ENCODE results near the gene TTC34. TPM values are rescaled to one million over a fixed set of nuclear protein-coding genes. Genes with fewer than 3 reads are reported as not detected.
"Not testable (repeated sequence)": the region's sequence is repeated elsewhere in the genome, so short reads cannot be mapped to it uniquely, and the experiment has no call there.

TTC34 gene
- total RNA-seq, 2 experiments from 2014 or later, result 2.7 to 2.8 TPM

DNA sequence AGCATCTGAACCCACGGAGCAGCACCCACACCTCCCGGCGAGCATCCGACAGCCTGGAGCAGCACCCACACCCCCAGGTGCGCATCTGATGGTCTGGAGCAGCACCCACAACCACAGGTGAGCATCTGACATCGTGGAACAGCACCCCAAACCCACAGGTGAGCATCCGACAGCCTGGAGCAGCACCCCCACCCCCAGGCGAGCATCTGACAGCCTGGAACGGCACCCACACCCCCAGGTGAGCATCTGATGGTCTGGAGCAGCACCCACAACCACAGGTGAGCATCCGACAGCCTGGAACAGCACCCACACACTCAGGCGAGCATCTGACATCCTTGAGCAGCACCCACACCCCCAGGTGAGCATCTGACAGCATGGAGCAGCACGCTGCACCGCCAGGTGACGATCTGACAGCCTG lies 114.3 kb downstream of the TTC34 start:
- POLR2A ChIA-PET; ATAC-seq (ENCODE audit: low read depth); H3K36me3 Mint-ChIP-seq; H3K27me3 Mint-ChIP-seq; H3K9me3 Mint-ChIP-seq; H3K27ac Mint-ChIP-seq; H3K4me1 Mint-ChIP-seq; H3K4me3 Mint-ChIP-seq: not testable (repeated sequence)
- peak; percentile 33 for DNase-seq

- H3K27ac Mint-ChIP-seq; H3K27me3 Mint-ChIP-seq; H3K4me3 Mint-ChIP-seq; POLR2A ChIA-PET; H3K4me1 Mint-ChIP-seq; DNase-seq; ATAC-seq (ENCODE audit: low read depth); H3K36me3 Mint-ChIP-seq; H3K9me3 Mint-ChIP-seq: not testable (repeated sequence)
These were observed 115.2 kb downstream of the TTC34 start for GRCh38 chr1:2686091-2686863.

DNA sequence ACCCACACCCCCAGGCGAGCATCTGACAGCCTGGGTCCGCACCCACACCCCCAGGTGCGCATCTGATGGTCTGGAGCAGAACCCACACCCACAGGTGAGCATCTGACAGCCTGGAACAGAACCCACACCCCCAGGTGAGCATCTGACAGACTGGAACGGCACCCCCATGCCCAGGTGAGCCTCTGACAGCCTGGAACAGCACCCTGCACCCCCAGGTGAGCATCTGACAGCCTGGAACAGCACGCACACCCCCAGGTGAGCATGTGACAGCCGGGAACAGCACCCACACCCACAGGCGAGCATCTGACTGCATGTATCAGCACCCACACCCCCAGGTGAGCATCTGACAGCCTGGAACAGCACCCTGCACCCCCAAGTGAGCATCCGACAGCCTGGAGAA lies 115.8 kb downstream of the TTC34 start:
- H3K27me3 Mint-ChIP-seq; DNase-seq; H3K27ac Mint-ChIP-seq; H3K4me1 Mint-ChIP-seq; H3K9me3 Mint-ChIP-seq; H3K36me3 Mint-ChIP-seq; ATAC-seq (ENCODE audit: low read depth); POLR2A ChIA-PET; H3K4me3 Mint-ChIP-seq: not testable (repeated sequence)

GRCh38 chr1:2684878-2685277 lies 116.6 kb downstream of the TTC34 start:
- POLR2A ChIA-PET; H3K9me3 Mint-ChIP-seq; DNase-seq; ATAC-seq (ENCODE audit: low read depth); H3K36me3 Mint-ChIP-seq; H3K4me3 Mint-ChIP-seq; H3K27ac Mint-ChIP-seq; H3K27me3 Mint-ChIP-seq; H3K4me1 Mint-ChIP-seq: not testable (repeated sequence)

GRCh38 chr1:2684000-2684399 lies 117.5 kb downstream of the TTC34 start:
- H3K9me3 Mint-ChIP-seq; ATAC-seq (ENCODE audit: low read depth); POLR2A ChIA-PET; H3K4me3 Mint-ChIP-seq; H3K27me3 Mint-ChIP-seq; H3K27ac Mint-ChIP-seq; H3K36me3 Mint-ChIP-seq; H3K4me1 Mint-ChIP-seq: not testable (repeated sequence)
- peak; percentile 71 for DNase-seq

DNA sequence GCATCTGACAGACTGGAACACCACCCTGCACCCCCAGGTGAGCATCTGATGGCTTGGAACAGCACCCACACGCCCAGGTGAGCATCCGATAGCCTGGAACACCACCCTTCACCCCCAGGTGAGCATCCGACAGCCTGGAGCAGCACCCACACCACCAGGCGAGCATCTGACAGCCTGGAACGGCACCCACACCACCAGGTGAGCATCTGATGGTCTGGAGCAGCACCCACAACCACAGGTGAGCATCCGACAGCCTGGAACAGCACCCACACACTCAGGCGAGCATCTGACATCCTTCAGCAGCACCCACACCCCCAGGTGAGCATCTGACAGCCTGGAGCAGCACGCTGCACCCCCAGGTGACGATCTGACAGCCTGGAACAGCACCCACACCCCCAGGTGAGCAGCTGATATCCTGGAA lies 118.2 kb downstream of the TTC34 start:
- POLR2A ChIA-PET; H3K4me1 Mint-ChIP-seq; ATAC-seq (ENCODE audit: low read depth); H3K27me3 Mint-ChIP-seq; H3K9me3 Mint-ChIP-seq; H3K36me3 Mint-ChIP-seq; H3K4me3 Mint-ChIP-seq; H3K27ac Mint-ChIP-seq: not testable (repeated sequence)
- DNase-seq, result peak; percentile 40

DNA sequence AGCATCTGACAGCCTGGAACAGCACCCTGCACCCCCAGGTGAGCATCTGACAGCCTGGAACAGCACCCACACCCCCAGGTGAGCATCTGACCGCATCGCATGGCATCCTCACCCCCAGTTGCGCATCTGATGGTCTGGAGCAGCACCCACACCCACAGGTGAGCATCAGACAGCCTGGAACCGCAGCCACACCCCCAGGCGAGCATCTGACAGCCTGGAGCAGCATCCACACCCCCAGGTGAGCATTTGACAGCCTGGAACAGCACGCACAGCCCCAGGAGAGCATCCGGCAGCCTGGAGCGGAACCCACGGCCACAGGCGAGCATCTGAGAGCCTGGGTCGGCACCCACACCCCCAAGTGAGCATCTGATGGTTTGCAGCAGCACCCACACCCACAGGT lies 118.6 kb downstream of the TTC34 start:
- DNase-seq; H3K9me3 Mint-ChIP-seq; H3K36me3 Mint-ChIP-seq; POLR2A ChIA-PET; H3K27ac Mint-ChIP-seq; H3K27me3 Mint-ChIP-seq; ATAC-seq (ENCODE audit: low read depth); H3K4me3 Mint-ChIP-seq; H3K4me1 Mint-ChIP-seq: not testable (repeated sequence)

DNA sequence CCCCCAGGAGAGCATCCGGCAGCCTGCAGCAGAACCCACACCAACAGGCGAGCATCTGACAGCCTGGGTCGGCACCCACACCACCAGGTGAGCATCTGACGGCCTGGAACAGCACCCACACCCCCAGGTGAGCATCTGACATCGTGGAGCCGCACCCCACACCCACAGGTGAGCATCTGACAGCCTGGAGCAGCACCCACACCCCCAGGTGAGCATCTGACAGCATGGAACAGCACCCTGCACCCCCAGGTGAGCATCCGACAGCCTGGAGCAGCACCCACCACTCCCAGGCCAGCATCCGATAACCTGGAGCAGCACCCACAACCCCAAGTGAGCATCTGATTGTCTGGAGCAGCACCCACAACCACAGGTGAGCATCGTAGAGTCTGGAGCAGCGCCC lies 124.8 kb downstream of the TTC34 start:
- H3K27ac Mint-ChIP-seq; POLR2A ChIA-PET; H3K9me3 Mint-ChIP-seq; H3K4me3 Mint-ChIP-seq; H3K36me3 Mint-ChIP-seq; H3K27me3 Mint-ChIP-seq; H3K4me1 Mint-ChIP-seq; DNase-seq; ATAC-seq (ENCODE audit: low read depth): not testable (repeated sequence)

DNA sequence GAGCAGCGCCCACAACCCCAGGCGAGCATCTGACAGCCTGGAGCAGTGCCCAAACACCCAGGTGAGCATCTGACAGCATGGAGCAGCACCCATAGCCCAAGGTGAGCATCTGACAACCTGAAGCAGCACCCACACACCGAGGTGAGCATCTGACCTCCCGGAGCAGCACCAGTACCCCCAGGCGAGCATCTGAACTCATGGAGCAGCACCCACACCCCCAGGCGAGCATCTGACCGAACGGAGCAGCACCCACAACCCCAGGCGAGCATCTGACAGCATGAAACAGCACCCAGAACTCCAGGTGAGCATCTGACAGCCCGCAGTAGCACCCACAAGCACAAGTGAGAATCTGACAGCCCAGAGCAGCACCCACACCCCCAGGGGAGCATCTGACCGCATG lies 129.8 kb downstream of the TTC34 start:
- H3K9me3 Mint-ChIP-seq, result not testable (repeated sequence)

DNA sequence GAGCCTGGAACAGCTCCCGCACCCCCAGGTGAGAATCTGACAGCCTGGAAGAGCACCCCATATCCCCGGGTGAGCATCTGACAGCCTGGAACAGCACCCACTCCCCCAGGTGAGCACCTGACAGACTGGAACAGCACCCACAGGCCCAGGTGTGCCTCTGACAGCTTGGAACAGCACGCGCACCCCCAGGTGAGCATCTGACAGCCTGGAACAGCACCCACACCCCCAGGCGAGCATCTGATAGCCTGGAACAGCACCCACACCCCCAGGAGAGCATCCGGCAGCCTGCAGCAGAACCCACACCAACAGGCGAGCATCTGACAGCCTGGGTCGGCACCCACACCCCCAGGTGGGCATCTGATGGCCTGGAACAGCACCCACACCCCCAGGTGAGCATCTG lies 141.7 kb downstream of the TTC34 start:
- DNase-seq; H3K4me3 Mint-ChIP-seq; H3K27ac Mint-ChIP-seq; ATAC-seq (ENCODE audit: low read depth); H3K4me1 Mint-ChIP-seq; POLR2A ChIA-PET; H3K27me3 Mint-ChIP-seq; H3K36me3 Mint-ChIP-seq; H3K9me3 Mint-ChIP-seq: not testable (repeated sequence)

More for the DNA sequence above, 129.8 kb downstream of the TTC34 start:
- H3K27ac Mint-ChIP-seq; H3K4me3 Mint-ChIP-seq; DNase-seq; H3K27me3 Mint-ChIP-seq; H3K4me1 Mint-ChIP-seq; H3K36me3 Mint-ChIP-seq; ATAC-seq (ENCODE audit: low read depth); POLR2A ChIA-PET: not testable (repeated sequence)

DNA sequence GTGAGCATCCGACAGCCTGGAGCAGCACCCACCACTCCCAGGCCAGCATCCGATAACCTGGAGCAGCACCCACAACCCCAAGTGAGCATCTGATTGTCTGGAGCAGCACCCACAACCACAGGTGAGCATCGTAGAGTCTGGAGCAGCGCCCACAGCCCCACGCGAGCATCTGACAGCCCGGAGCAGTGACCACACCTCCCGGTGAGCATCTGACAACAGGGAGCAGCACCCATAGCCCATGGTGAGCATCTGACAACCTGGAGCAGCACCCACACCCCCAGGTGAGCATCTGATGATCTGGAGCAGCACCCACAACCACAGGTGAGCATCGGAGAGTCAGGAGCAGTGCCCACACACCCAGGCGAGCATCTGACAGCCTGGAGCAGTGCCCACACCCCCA lies 143.6 kb downstream of the TTC34 start:
- DNase-seq; H3K9me3 Mint-ChIP-seq; H3K4me1 Mint-ChIP-seq; H3K36me3 Mint-ChIP-seq; H3K27ac Mint-ChIP-seq; ATAC-seq (ENCODE audit: low read depth); POLR2A ChIA-PET; H3K4me3 Mint-ChIP-seq; H3K27me3 Mint-ChIP-seq: not testable (repeated sequence)

DNA sequence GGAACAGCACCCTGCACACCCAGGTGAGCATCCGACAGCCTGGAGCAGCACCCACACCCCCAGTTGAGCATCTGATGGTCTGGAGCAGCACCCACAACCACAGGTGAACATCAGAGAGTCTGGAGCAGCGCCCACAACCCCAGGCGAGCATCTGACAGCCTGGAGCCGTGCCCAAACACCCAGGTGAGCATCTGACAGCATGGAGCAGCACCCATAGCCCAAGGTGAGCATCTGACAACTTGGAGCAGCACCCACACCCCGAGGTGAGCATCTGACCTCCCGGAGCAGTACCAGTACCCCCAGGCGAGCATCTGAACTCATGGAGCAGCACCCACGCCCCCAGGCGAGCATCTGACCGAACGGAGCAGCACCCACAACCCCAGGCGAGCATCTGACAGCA lies 144.4 kb downstream of the TTC34 start:
- H3K4me3 Mint-ChIP-seq; H3K4me1 Mint-ChIP-seq; H3K36me3 Mint-ChIP-seq; H3K27ac Mint-ChIP-seq; H3K9me3 Mint-ChIP-seq; POLR2A ChIA-PET; DNase-seq; ATAC-seq (ENCODE audit: low read depth); H3K27me3 Mint-ChIP-seq: not testable (repeated sequence)

DNA sequence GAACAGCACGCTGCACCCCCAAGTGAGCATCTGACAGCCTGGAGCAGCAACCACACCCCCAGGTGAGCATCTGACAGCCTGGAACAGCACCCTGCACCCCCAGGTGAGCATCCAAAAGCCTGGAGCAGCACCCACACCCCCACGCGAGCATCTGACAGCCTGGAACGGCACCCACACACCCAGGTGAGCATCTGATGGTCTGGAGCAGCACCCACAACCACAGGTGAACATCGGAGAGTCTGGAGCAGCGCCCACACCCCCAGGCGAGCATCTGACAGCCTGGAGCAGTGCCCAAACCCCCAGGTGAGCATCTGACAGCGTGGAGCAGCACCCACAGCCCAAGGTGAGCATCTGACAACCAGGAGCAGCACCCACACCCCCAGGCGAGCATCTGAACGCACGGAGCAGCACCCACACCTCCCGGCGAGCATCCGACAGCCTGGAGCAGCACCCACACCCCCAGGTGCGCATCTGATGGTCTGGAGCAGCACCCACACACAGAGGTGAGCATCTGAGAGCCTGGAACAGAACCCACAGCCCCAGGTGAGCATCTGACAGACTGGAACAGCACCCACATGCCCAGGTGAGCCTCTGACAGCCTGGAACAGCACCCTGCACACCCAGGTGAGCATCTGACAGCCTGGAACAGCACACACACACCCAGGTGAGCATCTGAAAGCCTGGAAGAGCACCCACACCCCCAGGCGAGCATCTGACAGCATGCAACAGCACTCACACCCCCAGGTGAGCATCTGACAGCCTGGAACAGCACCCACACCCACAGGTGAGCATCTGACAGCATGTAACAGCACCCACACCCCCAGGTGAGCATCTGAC lies 145.7 kb downstream of the TTC34 start:
- ATAC-seq (ENCODE audit: low read depth); H3K9me3 Mint-ChIP-seq; H3K36me3 Mint-ChIP-seq; H3K4me3 Mint-ChIP-seq; H3K4me1 Mint-ChIP-seq; H3K27me3 Mint-ChIP-seq; H3K27ac Mint-ChIP-seq; POLR2A ChIA-PET: not testable (repeated sequence)
- peak; percentile 52 for DNase-seq

- not testable (repeated sequence) for H3K27ac Mint-ChIP-seq, H3K27me3 Mint-ChIP-seq
These were observed 147.0 kb downstream of the TTC34 start for GRCh38 chr1:2654443-2654948.

More at GRCh38 chr1:2654443-2654948, 147.0 kb downstream of the TTC34 start:
- H3K4me1 Mint-ChIP-seq; POLR2A ChIA-PET; H3K4me3 Mint-ChIP-seq; H3K36me3 Mint-ChIP-seq; H3K9me3 Mint-ChIP-seq; ATAC-seq (ENCODE audit: low read depth): not testable (repeated sequence)
- peak; percentile 47 for DNase-seq

All from activated naive CD8-positive, alpha-beta T cell treated with anti-CD3 and anti-CD28 coated beads, Interleukin-2, amount 10 ng/mL, durations not matched to agents 7 days and 5 days (primary cell).